Measurements from ENCODE around the gene NPAS1.
"Not testable (repeated sequence)": the region's sequence is repeated elsewhere in the genome, so short reads cannot be mapped to it uniquely, and the experiment has no call there.

NPAS1 gene

GRCh38 chr19:47074621-47075020, 55.0 kb downstream of the NPAS1 start:
- no peak for DNase-seq

DNA sequence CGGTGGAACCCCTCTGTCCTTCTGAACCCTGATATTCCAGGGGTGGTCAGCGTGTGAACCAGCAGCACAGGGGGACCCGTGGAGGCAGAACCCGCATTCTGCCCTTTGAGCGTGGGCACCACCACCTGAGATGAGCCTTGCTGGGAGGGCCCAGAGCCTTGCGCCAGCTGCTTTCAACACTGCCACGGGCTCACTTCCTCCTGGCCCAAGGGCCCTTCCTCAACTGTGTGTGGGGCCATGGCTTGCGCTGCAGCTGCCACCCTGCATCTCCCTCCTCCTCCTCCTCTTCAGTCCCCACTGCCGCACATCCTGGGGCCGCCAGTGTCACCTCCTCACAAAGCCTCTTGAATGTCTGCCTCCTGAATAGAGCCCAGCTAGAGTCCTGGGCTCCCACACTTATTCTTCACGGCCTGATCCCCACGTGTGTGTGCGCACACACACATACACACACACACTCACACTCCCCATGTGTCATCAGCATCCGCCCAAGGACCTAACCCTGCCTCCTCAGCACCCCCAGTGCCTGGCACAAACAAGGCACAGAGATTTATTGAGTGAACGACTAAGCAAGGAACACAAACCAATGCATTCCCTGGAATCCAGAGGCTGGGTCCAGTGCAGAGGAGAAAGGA, 55.7 kb downstream of the NPAS1 start:
- no peak for DNase-seq

DNA sequence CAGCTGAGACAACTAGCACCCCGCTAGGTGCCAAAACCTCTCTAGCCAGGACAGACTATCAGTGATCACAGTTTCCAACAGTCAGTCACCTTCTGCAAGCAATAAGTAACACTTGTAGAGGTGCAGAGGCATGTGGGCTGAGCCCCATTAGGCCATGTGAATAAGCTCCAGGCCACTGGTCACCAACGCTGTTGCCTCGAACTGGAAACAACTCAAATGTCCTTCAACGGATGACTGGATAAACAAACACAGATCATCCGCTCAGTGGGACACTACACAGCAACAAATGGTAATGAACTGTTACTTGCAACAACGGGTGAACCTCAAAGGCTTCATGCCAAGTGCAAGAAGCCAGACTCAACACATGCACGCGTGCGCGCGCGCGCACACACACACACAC, 56.3 kb downstream of the NPAS1 start:
- DNase-seq = no peak

DNA sequence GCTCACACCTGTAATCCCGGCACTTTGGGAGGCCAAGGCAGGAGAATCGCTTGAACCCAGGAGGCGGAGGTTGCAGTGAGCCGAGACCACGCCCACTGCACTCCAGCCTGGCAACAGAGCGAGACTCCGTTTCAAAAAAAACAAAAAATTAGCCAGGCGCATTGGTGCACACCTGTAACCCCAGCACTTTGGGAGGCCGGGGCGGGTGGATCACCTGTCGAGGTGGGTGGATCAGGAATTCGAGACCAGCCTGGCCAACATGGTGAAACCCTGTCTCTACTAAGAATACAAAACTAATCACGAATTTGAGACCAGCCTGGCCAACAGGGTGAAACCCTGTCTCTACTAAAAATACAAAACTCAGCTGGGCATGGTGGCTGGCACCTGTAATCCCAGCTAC, 58.7 kb downstream of the NPAS1 start:
- not testable (repeated sequence) for DNase-seq

DNA sequence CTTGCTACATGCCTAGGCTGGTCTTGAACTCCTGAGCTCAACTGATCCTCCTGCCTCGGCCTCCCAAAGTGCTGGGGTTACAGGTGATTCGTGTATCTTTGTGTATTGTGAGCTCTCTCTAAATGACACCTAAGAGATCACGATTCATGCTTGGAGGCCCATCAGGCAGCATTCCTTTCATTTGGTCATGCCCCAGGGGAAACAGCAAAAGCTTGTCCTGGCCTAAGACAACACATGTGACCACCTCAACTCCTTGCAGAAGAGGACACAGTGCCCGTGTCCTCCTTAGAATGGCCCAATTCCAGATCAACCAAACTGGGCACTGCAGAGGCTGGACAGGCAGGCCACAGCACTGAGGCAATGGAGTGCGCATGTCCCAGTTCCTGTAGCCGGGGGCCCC, 61.5 kb downstream of the NPAS1 start:
- DNase-seq = no peak

GRCh38 chr19:47082493-47082892, 62.9 kb downstream of the NPAS1 start:
- DNase-seq = no peak

GRCh38 chr19:47084879-47085439, 65.3 kb downstream of the NPAS1 start:
- DNase-seq = no peak

GRCh38 chr19:47086280-47086679, 66.6 kb downstream of the NPAS1 start:
- no peak for DNase-seq

DNA sequence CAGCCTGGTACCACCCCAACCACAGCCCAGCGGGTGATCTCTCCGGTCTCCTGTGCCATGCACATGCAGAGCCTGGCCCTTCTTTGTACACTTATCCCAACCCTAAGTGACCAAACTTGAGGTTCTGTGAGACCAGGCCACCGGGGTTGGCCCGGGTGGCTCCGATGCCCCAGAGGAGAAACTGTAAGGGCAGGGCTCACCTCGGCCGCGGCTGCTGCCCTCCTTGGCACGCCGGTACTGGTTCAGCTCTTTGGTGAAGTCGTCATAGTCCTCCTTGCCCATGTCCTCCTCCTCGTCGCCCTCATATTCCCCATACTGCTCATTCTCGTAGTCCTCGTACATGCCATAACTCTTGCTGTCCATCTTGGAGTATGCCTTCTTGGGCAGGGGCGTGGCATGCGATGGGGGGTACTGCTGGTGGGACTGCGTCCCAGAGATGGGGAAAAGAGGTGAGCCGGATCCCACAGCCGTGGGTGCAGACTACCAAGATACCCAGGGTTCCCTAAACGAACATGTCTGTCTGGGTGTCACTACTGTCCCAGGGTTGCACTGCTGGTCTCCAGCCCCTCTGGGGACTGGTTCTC, 70.2 kb downstream of the NPAS1 start:
- no peak for DNase-seq

DNA sequence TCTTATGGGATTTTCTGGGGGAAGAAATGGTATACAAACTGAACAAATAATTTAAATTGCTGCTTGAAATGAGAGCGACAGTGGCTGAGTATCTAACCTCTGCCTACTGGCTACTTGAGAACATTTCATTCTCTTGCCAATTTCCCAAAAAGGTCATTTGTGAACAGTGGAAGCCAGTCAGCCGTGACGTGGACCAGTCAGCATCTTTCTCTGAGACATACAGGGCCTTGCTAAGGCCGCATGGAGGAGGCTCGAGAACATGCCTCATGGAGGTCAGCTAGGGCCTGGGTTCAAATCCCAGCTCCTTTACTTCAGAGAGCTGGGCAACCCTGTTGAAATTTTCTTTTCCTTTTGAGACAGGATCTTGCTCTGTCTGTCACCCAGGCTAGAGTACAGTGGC, 73.6 kb downstream of the NPAS1 start:
- DNase-seq = no peak

DNA sequence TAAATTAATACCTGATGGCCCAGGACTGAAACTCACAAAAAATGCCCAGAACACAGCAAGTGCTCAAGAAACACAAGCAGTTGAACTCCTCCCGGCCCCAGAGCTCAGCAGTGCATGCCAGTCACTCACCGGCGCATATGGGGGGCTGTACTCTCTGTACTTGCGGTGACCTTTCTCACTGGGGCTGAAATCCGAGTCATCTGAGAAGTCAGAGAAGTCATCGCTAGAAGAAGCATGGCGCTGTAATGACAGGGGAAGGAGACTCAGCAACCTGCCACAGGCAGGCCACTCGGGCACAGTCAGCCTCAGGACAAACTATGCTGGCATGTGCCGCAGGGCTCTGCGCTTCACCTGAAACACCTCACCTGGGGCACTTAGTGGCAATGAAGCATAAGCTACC, 74.2 kb downstream of the NPAS1 start:
- DNase-seq = no peak

- DNase-seq = no peak
Measured at GRCh38 chr19:47094557-47095475, 75.2 kb downstream of the NPAS1 start.

Measured in anterior cingulate cortex (tissue), 58 donors.